GM18526 (cell line): ENCODE data around the gene ZBTB12.

ENCODE experiments used
- POLR2A ChIP-seq: IDR thresholded peaks from 3 replicates; pipeline ENCODE4 v1.6.1; 2011; ENCODE audit not compliant: insufficient read length; ENCODE audit errors: extremely low read depth

Gene ZBTB12, protein sequence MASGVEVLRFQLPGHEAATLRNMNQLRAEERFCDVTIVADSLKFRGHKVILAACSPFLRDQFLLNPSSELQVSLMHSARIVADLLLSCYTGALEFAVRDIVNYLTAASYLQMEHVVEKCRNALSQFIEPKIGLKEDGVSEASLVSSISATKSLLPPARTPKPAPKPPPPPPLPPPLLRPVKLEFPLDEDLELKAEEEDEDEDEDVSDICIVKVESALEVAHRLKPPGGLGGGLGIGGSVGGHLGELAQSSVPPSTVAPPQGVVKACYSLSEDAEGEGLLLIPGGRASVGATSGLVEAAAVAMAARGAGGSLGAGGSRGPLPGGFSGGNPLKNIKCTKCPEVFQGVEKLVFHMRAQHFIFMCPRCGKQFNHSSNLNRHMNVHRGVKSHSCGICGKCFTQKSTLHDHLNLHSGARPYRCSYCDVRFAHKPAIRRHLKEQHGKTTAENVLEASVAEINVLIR

GRCh38 chr6:31901953-31902643 lies at the start of gene ZBTB12:
Gene ZBTB12, minus strand, starts transcription at chr6:31902086. Its CDS starts 781 bp downstream, at chr6:31901305.
- peak; percentile 46 for TF ChIP-seq POLR2A

- no peak for TF ChIP-seq POLR2A
Measured at GRCh38 chr6:31949926-31950548, 48.2 kb upstream of the ZBTB12 start.

DNA sequence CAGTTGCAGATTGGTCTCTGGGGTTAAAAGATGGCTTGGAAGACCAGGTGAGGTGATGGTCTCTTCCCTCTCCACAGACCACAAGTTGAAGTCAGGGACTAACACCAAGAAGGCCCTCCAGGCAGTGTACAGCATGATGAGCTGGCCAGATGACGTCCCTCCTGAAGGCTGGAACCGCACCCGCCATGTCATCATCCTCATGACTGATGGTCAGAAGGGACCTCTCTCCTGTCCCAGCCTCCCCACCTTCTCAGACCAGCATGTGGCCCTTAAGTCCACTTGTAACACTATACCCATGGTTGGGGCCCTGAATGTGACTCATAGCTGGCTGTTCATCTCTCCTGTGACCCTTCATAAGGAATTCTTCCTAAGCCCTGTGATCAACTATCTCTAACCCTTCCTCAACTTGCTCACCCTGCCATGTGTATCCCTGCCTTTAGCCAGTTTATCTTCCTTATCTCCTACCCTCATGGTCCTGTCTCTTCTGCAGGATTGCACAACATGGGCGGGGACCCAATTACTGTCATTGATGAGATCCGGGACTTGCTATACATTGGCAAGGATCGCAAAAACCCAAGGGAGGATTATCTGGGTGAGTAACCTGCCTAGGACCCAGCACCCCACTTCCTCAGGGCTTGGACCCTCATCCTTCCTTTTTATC lies 47.0 kb upstream of the ZBTB12 start:
- TF ChIP-seq POLR2A, result no peak

GRCh38 chr6:31948306-31948705 lies 46.4 kb upstream of the ZBTB12 start:
- no peak for TF ChIP-seq POLR2A

DNA sequence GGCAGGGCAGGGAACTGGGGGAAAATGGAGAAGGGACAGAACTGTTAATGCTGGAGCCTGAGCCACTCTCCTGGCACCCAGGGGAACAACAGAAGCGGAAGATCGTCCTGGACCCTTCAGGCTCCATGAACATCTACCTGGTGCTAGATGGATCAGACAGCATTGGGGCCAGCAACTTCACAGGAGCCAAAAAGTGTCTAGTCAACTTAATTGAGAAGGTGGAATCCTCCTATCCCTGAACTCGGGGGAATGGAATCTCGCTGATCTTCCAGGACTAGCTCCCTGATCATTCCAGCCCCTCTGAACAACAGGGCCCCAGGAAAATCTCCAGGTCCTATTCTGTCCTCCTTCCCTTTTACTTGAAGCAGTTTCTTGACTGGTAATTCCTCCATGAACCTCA lies 46.0 kb upstream of the ZBTB12 start:
- no peak for TF ChIP-seq POLR2A

DNA sequence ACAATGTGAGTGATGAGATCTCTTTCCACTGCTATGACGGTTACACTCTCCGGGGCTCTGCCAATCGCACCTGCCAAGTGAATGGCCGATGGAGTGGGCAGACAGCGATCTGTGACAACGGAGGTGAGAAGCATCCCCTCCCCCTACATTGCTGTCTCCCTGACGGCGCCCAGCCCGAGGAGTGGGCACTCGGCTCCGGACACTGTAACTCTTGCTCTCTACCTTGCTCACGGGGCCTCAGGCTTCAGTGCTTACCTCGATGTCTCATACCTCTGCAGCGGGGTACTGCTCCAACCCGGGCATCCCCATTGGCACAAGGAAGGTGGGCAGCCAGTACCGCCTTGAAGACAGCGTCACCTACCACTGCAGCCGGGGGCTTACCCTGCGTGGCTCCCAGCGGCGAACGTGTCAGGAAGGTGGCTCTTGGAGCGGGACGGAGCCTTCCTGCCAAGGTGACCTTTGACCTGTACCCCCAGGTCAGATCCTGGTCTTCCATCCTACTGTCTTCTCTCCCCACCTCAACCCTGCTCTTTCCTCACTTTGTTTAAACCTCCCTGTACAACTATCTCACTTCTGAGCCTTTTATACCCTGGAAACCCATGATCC lies 45.3 kb upstream of the ZBTB12 start:
- no peak for TF ChIP-seq POLR2A

DNA sequence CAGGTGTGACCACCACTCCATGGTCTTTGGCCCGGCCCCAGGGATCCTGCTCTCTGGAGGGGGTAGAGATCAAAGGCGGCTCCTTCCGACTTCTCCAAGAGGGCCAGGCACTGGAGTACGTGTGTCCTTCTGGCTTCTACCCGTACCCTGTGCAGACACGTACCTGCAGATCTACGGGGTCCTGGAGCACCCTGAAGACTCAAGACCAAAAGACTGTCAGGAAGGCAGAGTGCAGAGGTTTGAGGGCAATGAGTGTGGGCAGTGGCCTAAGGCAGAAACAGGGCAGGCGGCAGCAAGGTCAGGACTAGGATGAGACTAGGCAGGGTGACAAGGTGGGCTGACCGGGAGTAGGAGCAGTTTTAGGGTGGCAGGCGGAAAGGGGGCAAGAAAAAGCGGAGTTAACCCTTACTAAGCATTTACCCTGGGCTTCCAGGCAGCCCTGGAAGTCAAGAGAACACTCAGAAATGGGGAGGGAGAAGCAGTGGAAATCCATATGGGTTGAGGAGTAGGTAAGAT lies 44.5 kb upstream of the ZBTB12 start:
- TF ChIP-seq POLR2A, result no peak

DNA sequence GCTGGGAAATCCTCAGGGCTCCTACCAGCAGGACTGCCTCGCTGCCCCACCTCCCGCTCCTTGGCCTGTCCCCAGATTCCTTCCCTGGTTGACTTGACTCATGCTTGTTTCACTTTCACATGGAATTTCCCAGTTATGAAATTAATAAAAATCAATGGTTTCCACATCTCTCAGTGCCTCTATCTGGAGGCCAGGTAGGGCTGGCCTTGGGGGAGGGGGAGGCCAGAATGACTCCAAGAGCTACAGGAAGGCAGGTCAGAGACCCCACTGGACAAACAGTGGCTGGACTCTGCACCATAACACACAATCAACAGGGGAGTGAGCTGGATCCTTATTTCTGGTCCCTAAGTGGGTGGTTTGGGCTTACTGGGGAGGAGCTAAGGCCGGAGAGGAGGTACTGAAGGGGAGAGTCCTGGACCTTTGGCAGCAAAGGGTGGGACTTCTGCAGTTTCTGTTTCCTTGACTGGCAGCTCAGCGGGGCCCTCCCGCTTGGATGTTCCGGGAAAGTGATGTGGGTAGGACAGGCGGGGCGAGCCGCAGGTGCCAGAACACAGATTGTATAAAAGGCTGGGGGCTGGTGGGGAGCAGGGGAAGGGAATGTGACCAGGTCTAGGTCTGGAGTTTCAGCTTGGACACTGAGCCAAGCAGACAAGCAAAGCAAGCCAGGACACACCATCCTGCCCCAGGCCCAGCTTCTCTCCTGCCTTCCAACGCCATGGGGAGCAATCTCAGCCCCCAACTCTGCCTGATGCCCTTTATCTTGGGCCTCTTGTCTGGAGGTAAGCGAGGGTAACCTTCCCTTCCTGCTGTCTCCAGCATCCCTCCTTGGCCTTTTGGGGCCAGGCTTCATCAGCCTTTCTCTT lies 43.9 kb upstream of the ZBTB12 start, which contains the start of gene CFB:
Gene CFB, plus strand, starts transcription at position 589 of the 863 bp plus-strand sequence. Its CDS starts 127 bp downstream, at position 716.
- no peak for TF ChIP-seq POLR2A

GRCh38 chr6:31945154-31945506 lies 43.2 kb upstream of the ZBTB12 start:
- no peak for TF ChIP-seq POLR2A

GRCh38 chr6:31943742-31944141 lies 41.9 kb upstream of the ZBTB12 start:
- TF ChIP-seq POLR2A, result no peak

DNA sequence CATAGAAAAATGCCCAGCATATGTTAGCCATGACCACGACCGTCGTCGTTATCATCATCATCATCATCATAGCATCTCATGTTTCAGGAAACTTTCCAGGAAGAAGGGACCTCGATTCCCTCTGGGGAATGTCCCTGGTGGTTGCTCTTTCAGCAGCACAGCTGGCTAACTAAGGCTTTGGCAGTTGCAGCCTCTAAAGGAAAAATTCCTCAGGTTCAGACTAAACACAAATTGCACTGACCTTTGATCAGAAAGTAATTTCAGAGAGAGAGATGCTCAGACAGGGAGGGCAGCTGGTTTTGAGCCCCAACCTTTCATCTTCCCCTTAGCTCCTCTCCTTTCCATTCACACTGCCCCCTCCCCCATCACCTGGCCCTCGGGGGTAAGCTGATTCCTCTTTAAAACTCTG lies 38.4 kb upstream of the ZBTB12 start:
- TF ChIP-seq POLR2A, result no peak

DNA sequence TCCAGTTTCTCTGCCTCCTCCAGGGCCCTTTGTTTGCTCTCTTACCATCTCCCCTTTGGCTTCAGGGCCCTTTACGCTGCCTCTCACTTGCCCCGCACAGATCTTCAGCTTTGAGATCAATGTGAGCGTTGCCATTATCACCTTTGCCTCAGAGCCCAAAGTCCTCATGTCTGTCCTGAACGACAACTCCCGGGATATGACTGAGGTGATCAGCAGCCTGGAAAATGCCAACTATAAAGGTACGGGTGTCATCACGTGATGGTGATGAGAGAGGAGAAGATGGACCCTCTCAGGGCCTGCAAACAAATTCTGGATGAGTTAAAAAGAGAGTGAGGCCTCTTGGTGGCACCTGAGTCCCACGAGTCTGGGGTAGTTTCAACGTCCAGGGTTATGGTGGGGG lies 33.9 kb upstream of the ZBTB12 start:
- TF ChIP-seq POLR2A, result no peak

- TF ChIP-seq POLR2A, result no peak
Measured at GRCh38 chr6:31935021-31935420, 33.1 kb upstream of the ZBTB12 start.

DNA sequence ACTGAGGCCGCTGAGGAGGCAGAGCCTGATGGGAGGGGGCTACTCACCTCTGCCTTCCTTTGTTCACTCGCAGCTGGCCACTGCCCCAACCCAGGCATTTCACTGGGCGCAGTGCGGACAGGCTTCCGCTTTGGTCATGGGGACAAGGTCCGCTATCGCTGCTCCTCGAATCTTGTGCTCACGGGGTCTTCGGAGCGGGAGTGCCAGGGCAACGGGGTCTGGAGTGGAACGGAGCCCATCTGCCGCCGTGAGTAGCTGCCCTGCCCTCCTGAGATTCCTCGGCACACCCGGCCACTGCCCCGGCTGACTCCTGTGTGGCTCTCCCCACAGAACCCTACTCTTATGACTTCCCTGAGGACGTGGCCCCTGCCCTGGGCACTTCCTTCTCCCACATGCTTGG lies 31.7 kb upstream of the ZBTB12 start:
- no peak for TF ChIP-seq POLR2A
